Right atrium auricular region (tissue), 2 donors: ENCODE results near the gene DRD4. TPM values are rescaled to one million over a fixed set of nuclear protein-coding genes. Genes with fewer than 3 reads are reported as not detected.

Source experiments
- DNase-seq: peaks from one replicate; pipeline ENCODE4 v3.0.0-alpha.2; 2019; ENCODE audit warnings: low spot score
- H3K27ac ChIP-seq, 2 donors: fragments of 200-600 bp; sonication (generic); 1 replicate in 1 of 2; 2 replicates in 1 of 2; pipeline ENCODE4 v1.5.1; 2016 to 2019
- H3K27me3 ChIP-seq, 2 donors: fragments of 200-600 bp; sonication (generic); one replicate each; pipeline versions ENCODE4 v1.5.1 to v1.6.0; 2017 to 2019
- H3K36me3 ChIP-seq: fragments of 200-600 bp; sonication (generic); one replicate; pipeline ENCODE4 v1.5.1; 2016
- H3K4me1 ChIP-seq, 2 donors: fragments of 200-600 bp; sonication (generic); one replicate each; pipeline versions ENCODE4 v1.5.1 to v1.6.0; 2017 to 2019
- H3K4me3 ChIP-seq, 2 donors: fragments of 200-600 bp; sonication (generic); 1 replicate in 1 of 2; 2 replicates in 1 of 2; pipeline ENCODE4 v1.5.1; 2017 to 2019; ENCODE audit warnings: mild to moderate bottlenecking in 1 of 2, moderate library complexity in 1 of 2
- H3K9me3 ChIP-seq, 2 donors: fragments of 200-600 bp; sonication (generic); one replicate each; pipeline ENCODE4 v1.5.1; 2019
- CTCF ChIP-seq, 2 donors: fragments of 200-600 bp; sonication (generic); IDR thresholded peaks; one replicate each; pipeline ENCODE4 v1.5.1; 2019; ENCODE audit warnings: antibody characterized with exemption in 2 of 2
- total RNA-seq, 2 donors: library from RNA; depleted of rRNA; stranded (reverse); fragments of >200 nt; gene quantifications; one replicate each; pipeline ENCODE4 v1.1.0, GENCODE V29; 2016

Gene DRD4
- total RNA-seq, 2 donors from 2014 or later = not detected

- peaks cover 2% of the 10 kb centered on the region for H3K36me3 ChIP-seq
- H3K4me1 ChIP-seq = peaks cover 0 to 32% of the 10 kb centered on the region in 2 donors
- no peak for DNase-seq
- no peak for TF ChIP-seq CTCF (IDR thresholded peaks at IDR 0.05)
- no peaks in the 10 kb centered on the region for H3K27me3 ChIP-seq
- H3K27ac ChIP-seq = no peak overlapping the region
- H3K9me3 ChIP-seq = no peaks in the 10 kb centered on the region
- H3K4me3 ChIP-seq = no peak overlapping the region
These were observed 19.0 kb upstream of the DRD4 start for GRCh38 chr11:617912-618682.

GRCh38 chr11:618856-619627, 18.0 kb upstream of the DRD4 start:
- Histone ChIP-seq H3K9me3 (no peaks in the 10 kb centered on the region), H3K4me1 (peaks cover 0 to 23% of the 10 kb centered on the region in 2 donors), H3K27ac (no peak overlapping the region), H3K27me3 (no peaks in the 10 kb centered on the region), H3K4me3 (no peak overlapping the region), H3K36me3 (no peaks in the 10 kb centered on the region)
- no peak for TF ChIP-seq CTCF (IDR thresholded peaks at IDR 0.05)
- no peak for DNase-seq

GRCh38 chr11:619628-620050, 17.4 kb upstream of the DRD4 start:
- H3K36me3 ChIP-seq = no peaks in the 10 kb centered on the region
- no peaks in the 10 kb centered on the region for H3K27me3 ChIP-seq
- no peaks in the 10 kb centered on the region for H3K9me3 ChIP-seq
- H3K4me1 ChIP-seq = peaks cover 0 to 17% of the 10 kb centered on the region in 2 donors
- no peak overlapping the region for H3K4me3 ChIP-seq
- TF ChIP-seq CTCF (IDR thresholded peaks at IDR 0.05) = no peak
- no peak overlapping the region for H3K27ac ChIP-seq
- DNase-seq = no peak

GRCh38 chr11:620201-620600, 16.9 kb upstream of the DRD4 start:
- Histone ChIP-seq H3K9me3 (no peaks in the 10 kb centered on the region), H3K36me3 (no peaks in the 10 kb centered on the region), H3K27me3 (no peaks in the 10 kb centered on the region), H3K27ac (no peak overlapping the region), H3K4me1 (peaks cover 0 to 11% of the 10 kb centered on the region in 2 donors), H3K4me3 (no peak overlapping the region)
- no peak for TF ChIP-seq CTCF (IDR thresholded peaks at IDR 0.05)
- no peak for DNase-seq

- H3K4me1 ChIP-seq = peaks cover 0 to 6% of the 10 kb centered on the region in 2 donors
- no peaks in the 10 kb centered on the region for H3K9me3 ChIP-seq
- H3K4me3 ChIP-seq = no peak overlapping the region
- H3K27me3 ChIP-seq = peaks cover 0 to 3% of the 10 kb centered on the region in 2 donors
- no peak for TF ChIP-seq CTCF (IDR thresholded peaks at IDR 0.05)
- no peaks in the 10 kb centered on the region for H3K36me3 ChIP-seq
- H3K27ac ChIP-seq = no peak overlapping the region
- DNase-seq = no peak
These were observed 15.9 kb upstream of the DRD4 start for GRCh38 chr11:620935-621814.
